K562 (cell line): ENCODE results near the gene CFAP157. TPM values are rescaled to one million over a fixed set of nuclear protein-coding genes. Genes with fewer than 3 reads are reported as not detected.

Source experiments
- ATAC-seq: fragments of 200-7000 bp; cut with Tn5 transposase; 3 replicates; pipeline ENCODE4 v1.9.1; 2020; ENCODE audit warnings: moderate library complexity
- BruUV-seq: library from RNA; stranded (reverse); fragments of 400-500 nt; replicated peaks from 2 replicates; lab custom pipeline; 2021; lab: Mats Ljungman, UMichigan
- CTCF ChIA-PET: fragments of 300-600 bp; formaldehyde crosslinking; extraction: SDS; loops from one replicate; lab custom pipeline; 2021; ENCODE audit warnings: low intra/inter-chr PET ratio; lab: Yijun Ruan, JAX
- POLR2A ChIA-PET: fragments of 300-600, 350-650 bp; sonication (Branson Sonifier 250); formaldehyde crosslinking; extraction: SDS; loops from one replicate; lab custom pipeline; 2021; ENCODE audit warnings: antibody characterized with exemption, inconsistent platforms; lab: Yijun Ruan, JAX
- DNase-seq, 4 experiments: peaks; one replicate each; pipeline versions ENCODE4 v3.0.0 to v3.0.0-alpha.2; 2011 to 2018; ENCODE audit warnings: low spot score in 3 of 4, mixed read lengths in 3 of 4; ENCODE audit errors: extremely low read depth in 1 of 4
- FAIRE-seq: peaks from 2 replicates; lab custom pipeline; 2011; peaks lifted over from hg19 to GRCh38; lab: Jason Lieb, UNC
- H2AFZ ChIP-seq: 2 replicates; pipeline ENCODE4 v1.6.0; 2011; ENCODE audit warnings: low read depth, low read length, control low read depth, inconsistent platforms
- H3K27ac ChIP-seq: fragments of 200-600 bp; 3 replicates; pipeline ENCODE4 v1.8.0; 2011; ENCODE audit warnings: low read depth, mild to moderate bottlenecking, control low read depth, inconsistent platforms, low read length, moderate library complexity, mixed read lengths; ENCODE audit errors: extremely low read depth
- H3K27me3 ChIP-seq, 2 experiments: fragments of 300-600 bp in 1 of 2; 2 replicates in 1 of 2; 3 replicates in 1 of 2; pipeline versions ENCODE4 v1.6.0 to v1.8.0; 2011; ENCODE audit warnings: inconsistent platforms in 2 of 2, low read length in 2 of 2, mild to moderate bottlenecking in 1 of 2, mixed read lengths in 1 of 2, moderate library complexity in 1 of 2; ENCODE audit not compliant: control insufficient read depth in 2 of 2, insufficient read depth in 2 of 2
- H3K36me3 ChIP-seq: fragments of 300-600 bp; 3 replicates; pipeline ENCODE4 v1.8.0; 2011; ENCODE audit warnings: mild to moderate bottlenecking, low read length, inconsistent platforms; ENCODE audit not compliant: control insufficient read depth, insufficient read depth
- H3K4me1 ChIP-seq, 2 experiments: fragments of 200-600 bp in 1 of 2; replicated peaks in 1 of 2; 2 replicates in 1 of 2; 3 replicates in 1 of 2; pipeline versions ENCODE4 v1.5.1 to v1.8.0; 2011; ENCODE audit warnings: inconsistent platforms in 2 of 2, low read length in 2 of 2, mild to moderate bottlenecking in 1 of 2, mixed read lengths in 1 of 2, moderate library complexity in 1 of 2; ENCODE audit not compliant: control insufficient read depth in 2 of 2, insufficient read depth in 2 of 2
- H3K4me2 ChIP-seq: 2 replicates; pipeline ENCODE4 v1.6.1; 2011; ENCODE audit warnings: low read length, control low read depth, inconsistent platforms, mixed read lengths; ENCODE audit not compliant: insufficient read depth
- H3K4me3 ChIP-seq: fragments of 200-600 bp; sonication (generic), shearing (Covaris generic); 2 replicates; pipeline ENCODE4 v1.5.1; 2016; ENCODE audit warnings: control low read depth, inconsistent platforms
- H3K79me2 ChIP-seq: fragments of 200-600 bp; 3 replicates; pipeline ENCODE4 v1.8.0; 2011; ENCODE audit warnings: low read length, inconsistent platforms; ENCODE audit not compliant: control insufficient read depth, insufficient read depth
- H3K9ac ChIP-seq, 2 experiments: 2 replicates each; pipeline versions ENCODE4 v1.6.0 to v1.6.1; 2011; ENCODE audit warnings: low read depth in 2 of 2, low read length in 2 of 2, control low read depth in 1 of 2, inconsistent platforms in 1 of 2, mild to moderate bottlenecking in 1 of 2, mixed read lengths in 1 of 2; ENCODE audit not compliant: insufficient read depth in 1 of 2
- H3K9me1 ChIP-seq: one replicate; pipeline ENCODE4 v1.6.0; 2011; ENCODE audit warnings: inconsistent platforms, mild to moderate bottlenecking, low read length, moderate library complexity; ENCODE audit not compliant: control insufficient read depth, insufficient read depth
- H3K9me3 ChIP-seq: replicated peaks from 2 replicates; pipeline ENCODE4 v1.5.1; 2011; ENCODE audit warnings: low read depth, low read length, inconsistent platforms; ENCODE audit not compliant: control insufficient read depth, insufficient read depth
- H4K20me1 ChIP-seq: replicated peaks from 2 replicates; pipeline ENCODE4 v1.6.1; 2011; ENCODE audit warnings: low read length, inconsistent platforms, mixed read lengths; ENCODE audit not compliant: control insufficient read depth, insufficient read depth
- BRCA1 ChIP-seq, 2 experiments: fragments of 450-650 bp in 1 of 2; sonication (generic) in 1 of 2; formaldehyde crosslinking in 1 of 2; IDR thresholded peaks; 2 replicates each; pipeline versions ENCODE4 v1.5.0 to v1.6.1; 2017 to 2020; ENCODE audit warnings: mild to moderate bottlenecking in 1 of 2, missing genetic modification reagents in 1 of 2
- FOXM1 ChIP-seq, 2 experiments: fragments of 450-650 bp in 1 of 2; sonication (generic) in 1 of 2; formaldehyde crosslinking in 1 of 2; IDR thresholded peaks; 2 replicates each; pipeline versions ENCODE4 v1.6.1 to v1.9.0; 2017 to 2022; ENCODE audit warnings: low read depth in 2 of 2, mild to moderate bottlenecking in 2 of 2, missing genetic modification reagents in 1 of 2, moderate library complexity in 1 of 2
- HDAC1 ChIP-seq, 2 experiments: fragments of 450-650 bp; IDR thresholded peaks; 2 replicates each; pipeline ENCODE4 v1.6.1; 2016 to 2017; ENCODE audit warnings: inconsistent platforms in 1 of 2, mild to moderate bottlenecking in 1 of 2, moderate library complexity in 1 of 2
- HLTF ChIP-seq: fragments of 450-650 bp; IDR thresholded peaks from 2 replicates; pipeline ENCODE4 v1.6.1; 2016
- KLF10 ChIP-seq: fragments of 250-450 bp; sonication (Bioruptor Pico); IDR thresholded peaks from 2 replicates; pipeline ENCODE4 v1.6.1; 2021; ENCODE audit warnings: matching md5 sums
- MYBL2 ChIP-seq, 2 experiments: fragments of 450-650 bp in 1 of 2; sonication (generic) in 1 of 2; formaldehyde crosslinking in 1 of 2; IDR thresholded peaks; 2 replicates each; pipeline versions ENCODE4 v1.6.1 to v1.8.1; 2017 to 2022; ENCODE audit warnings: borderline replicate concordance in 1 of 2, inconsistent platforms in 1 of 2, low read depth in 1 of 2, mild to moderate bottlenecking in 1 of 2, missing genetic modification reagents in 1 of 2, moderate library complexity in 1 of 2
- NKRF ChIP-seq: fragments of 450-650 bp; IDR thresholded peaks from 2 replicates; pipeline ENCODE4 v1.6.1; 2016; ENCODE audit warnings: borderline replicate concordance
- TCFL5 ChIP-seq: fragments of 250-450 bp; sonication (Bioruptor Pico); conservative IDR thresholded peaks from 2 replicates; pipeline ENCODE4 v1.6.1; 2021; ENCODE audit warnings: mild to moderate bottlenecking, moderate library complexity, matching md5 sums
- THRB ChIP-seq: fragments of 450-650 bp; formaldehyde crosslinking; conservative IDR thresholded peaks from 2 replicates; pipeline ENCODE4 v1.4.0; 2022; ENCODE audit warnings: mild to moderate bottlenecking, missing genetic modification characterization
- ZNF24 ChIP-seq: fragments of 450-650 bp; IDR thresholded peaks from 2 replicates; pipeline ENCODE4 v1.6.1; 2016
- ZNF3 ChIP-seq: fragments of 250-450 bp; sonication (Bioruptor Pico); IDR thresholded peaks from 2 replicates; pipeline ENCODE4 v1.5.0; 2021; ENCODE audit warnings: mild to moderate bottlenecking, moderate library complexity
- ZNF639 ChIP-seq, 2 experiments: fragments of 200-800 bp in 1 of 2; sonication (Bioruptor generic) in 1 of 2; sonication (generic) in 1 of 2; formaldehyde crosslinking in 1 of 2; IDR thresholded peaks in 1 of 2; conservative IDR thresholded peaks in 1 of 2; 2 replicates each; pipeline versions ENCODE4 v1.5.0 to v1.6.1; 2016 to 2020; ENCODE audit warnings: missing compliant biosample characterization in 1 of 2, missing genetic modification characterization in 1 of 2, missing genetic modification reagents in 1 of 2
- ZNF717 ChIP-seq: fragments of 250-450 bp; sonication (Bioruptor Pico); IDR thresholded peaks from 2 replicates; pipeline ENCODE4 v1.5.0; 2021
- WGBS: fragments of 100-300 bp; shearing (Covaris generic); methylation state at CpG from one replicate; pipeline ENCODE4 v1.1.6; 2016; ENCODE audit warnings: low coverage, mixed read lengths; ENCODE audit not compliant: insufficient coverage; ENCODE audit errors: missing lambda C conversion rate; 5-methylcytosine and 5-hydroxymethylcytosine counted together
- in situ Hi-C: fragments of 300-500 bp; cut with MboI; formaldehyde crosslinking; loops from 4 replicates; pipeline ENCODE4 v1.15.0; 2018; ENCODE audit warnings: inconsistent platforms, mixed read lengths
- intact Hi-C: fragments of 100-400 bp; cut with micrococcal nuclease; formaldehyde crosslinking; loops from 2 replicates; pipeline ENCODE4 v1.14.2; 2022
- polyA plus RNA-seq, 8 experiments: library from polyadenylated mRNA; depleted of rRNA in 4 of 8; stranded (reverse) in 5 of 8; unstranded in 3 of 8; fragments of >200 nt; fragmentation: Nextera tagmentation in 2 of 8; fragmentation: Illumina TruSeq in 1 of 8; extraction: Ambion mirVana in 2 of 8; extraction: Trizol in 1 of 8; gene quantifications; 2 replicates each; pipeline versions ENCODE4 v1.2.1 to v1.2.3, GENCODE V29; 2011 to 2014; ENCODE audit warnings: inconsistent platforms in 1 of 8, missing spikeins in 1 of 8
- total RNA-seq, 7 experiments: library from RNA; depleted of rRNA in 6 of 7; stranded (reverse); fragments of >200 nt in 6 of 7; fragmentation: Illumina TruSeq in 2 of 7; extraction: Trizol in 2 of 7; gene quantifications; 2 replicates each; pipeline versions ENCODE4 v1.2.1 to v1.2.3, GENCODE V29; 2011 to 2021; ENCODE audit warnings: low replicate concordance in 1 of 7

Gene CFAP157
- total and polyA plus RNA-seq, 9 of the 15 experiments (the other 6 are each of a cell fraction or from before 2014, with no cell fraction given), result 0.03 TPM; not detected in 8

GRCh38 chr9:127673234-127673633, 33.6 kb upstream of the CFAP157 start:
- POLR2A ChIA-PET, result no interaction called here
- peaks cover 25% of the 10 kb centered on the region; the same call in 2 of the 3 replicates for H3K36me3 ChIP-seq
- CTCF ChIA-PET, result no interaction called here
- H2AFZ ChIP-seq, result no peak overlapping the region
- FAIRE-seq, result no peak
- no peak for ATAC-seq
- H3K4me3 ChIP-seq, result no peak overlapping the region
- no peaks in the 10 kb centered on the region for H3K27me3 ChIP-seq
- in situ Hi-C loops, result no loop called here
- no peak for TF ChIP-seq THRB (CRISPR knock-in tag)
- TF ChIP-seq ZNF3 (CRISPR knock-in tag), result no peak
- no peak for TF ChIP-seq MYBL2 (IDR thresholded peaks at IDR 0.05; ENCODE audit: low read depth)
- no peak for TF ChIP-seq MYBL2 (CRISPR knock-in tag; IDR thresholded peaks at IDR 0.05; ENCODE audit: borderline replicate concordance)
- TF ChIP-seq NKRF, result no peak
- TF ChIP-seq HLTF, result no peak
- TF ChIP-seq TCFL5 (CRISPR knock-in tag), result no peak
- no peak for TF ChIP-seq BRCA1 (IDR thresholded peaks at IDR 0.05)
- TF ChIP-seq BRCA1 (CRISPR knock-in tag; IDR thresholded peaks at IDR 0.05), result no peak
- TF ChIP-seq HDAC1 (IDR thresholded peaks at IDR 0.05), result no peak
- TF ChIP-seq FOXM1 (IDR thresholded peaks at IDR 0.05; ENCODE audit: low read depth), result no peak
- TF ChIP-seq FOXM1 (CRISPR knock-in tag; IDR thresholded peaks at IDR 0.05; ENCODE audit: low read depth), result no peak
- no peak for TF ChIP-seq ZNF717
- TF ChIP-seq ZNF639 (CRISPR knock-in tag; conservative IDR thresholded peaks at IDR 0.05 in 1 of 2, IDR thresholded peaks at IDR 0.05 in 1 of 2), result no peak
- TF ChIP-seq ZNF24, result no peak
- no peak for TF ChIP-seq KLF10 (CRISPR knock-in tag)
- H3K79me2 ChIP-seq, result no peaks in the 10 kb centered on the region
- no peaks in the 10 kb centered on the region for H4K20me1 ChIP-seq
- no peak for DNase-seq
- BruUV-seq, result no TSS peak
- no peaks in the 10 kb centered on the region for H3K9me1 ChIP-seq
- no peak overlapping the region for H3K4me2 ChIP-seq
- no peaks in the 10 kb centered on the region for H3K4me1 ChIP-seq
- WGBS, result 63% methylated on average over 7 of the region's 7 CpGs
- intact Hi-C loops, result no loop called here
- H3K27ac ChIP-seq, result no peak overlapping the region
- peak overlapping the region in 1 of 2 experiments; percentile 40; a peak in 1 of 4 replicates for H3K9ac ChIP-seq
- no peaks in the 10 kb centered on the region for H3K9me3 ChIP-seq
